HepG2 (cell line): Measurements from ENCODE around the gene WDR83. TPM values are rescaled to one million over a fixed set of nuclear protein-coding genes. Genes with fewer than 3 reads are reported as not detected.

Source experiments
- CEBPG ChIP-seq: IDR thresholded peaks from 2 replicates; pipeline ENCODE4 v1.6.1; 2016
- DR1 ChIP-seq: sonication (generic); formaldehyde crosslinking; IDR thresholded peaks from 2 replicates; pipeline ENCODE4 v1.8.0; 2021; ENCODE audit warnings: mild to moderate bottlenecking, missing genetic modification reagents, inconsistent platforms
- DZIP1 ChIP-seq: sonication (generic); formaldehyde crosslinking; IDR thresholded peaks from 2 replicates; pipeline ENCODE4 v1.5.0; 2020; ENCODE audit warnings: mild to moderate bottlenecking, missing genetic modification reagents
- E2F2 ChIP-seq: sonication (generic); formaldehyde crosslinking; IDR thresholded peaks from 2 replicates; pipeline ENCODE4 v1.4.0; 2020; ENCODE audit warnings: missing genetic modification reagents, borderline replicate concordance
- FOXO1 ChIP-seq: sonication (generic); formaldehyde crosslinking; IDR thresholded peaks from 2 replicates; pipeline ENCODE4 v1.4.0; 2020; ENCODE audit warnings: missing genetic modification reagents
- PAF1 ChIP-seq: IDR thresholded peaks from 2 replicates; pipeline ENCODE4 v1.6.1; 2016; ENCODE audit warnings: missing genetic modification reagents, missing compliant biosample characterization
- RAD21 ChIP-seq: fragments of 450-650 bp; formaldehyde crosslinking; IDR thresholded peaks from 2 replicates; pipeline ENCODE4 v1.5.0; 2020; ENCODE audit warnings: mild to moderate bottlenecking
- TGIF2 ChIP-seq: IDR thresholded peaks from 2 replicates; pipeline ENCODE4 v1.6.1; 2016; ENCODE audit warnings: control low read depth, missing compliant biosample characterization
- ZBTB40 ChIP-seq, 2 experiments: fragments of 450-650 bp in 1 of 2; sonication (generic) in 1 of 2; formaldehyde crosslinking in 1 of 2; IDR thresholded peaks; 2 replicates each; pipeline versions ENCODE4 v1.6.1 to v1.8.0; 2016 to 2022; ENCODE audit warnings: antibody characterized with exemption in 1 of 2, mild to moderate bottlenecking in 1 of 2, missing genetic modification reagents in 1 of 2
- ZNF20 ChIP-seq: sonication (generic); formaldehyde crosslinking; IDR thresholded peaks from 2 replicates; pipeline ENCODE4 v1.4.0; 2020; ENCODE audit warnings: mild to moderate bottlenecking, moderate library complexity, missing genetic modification reagents
- ZNF512 ChIP-seq: sonication (generic); formaldehyde crosslinking; IDR thresholded peaks from 2 replicates; pipeline ENCODE4 v1.4.0; 2020; ENCODE audit warnings: mild to moderate bottlenecking, missing genetic modification reagents
- ZNF567 ChIP-seq: sonication (generic); formaldehyde crosslinking; IDR thresholded peaks from 2 replicates; pipeline ENCODE4 v1.8.1; 2023; ENCODE audit warnings: mild to moderate bottlenecking, missing genetic modification reagents, borderline replicate concordance
- ZNF747 ChIP-seq: sonication (generic); formaldehyde crosslinking; IDR thresholded peaks from 2 replicates; pipeline ENCODE4 v1.8.1; 2023; ENCODE audit warnings: missing genetic modification reagents, mild to moderate bottlenecking, borderline replicate concordance
- ZNF788 ChIP-seq: sonication (generic); formaldehyde crosslinking; IDR thresholded peaks from 2 replicates; pipeline ENCODE4 v1.5.0; 2020; ENCODE audit warnings: mild to moderate bottlenecking, missing genetic modification reagents, borderline replicate concordance
- polyA plus RNA-seq, 8 experiments: library from polyadenylated mRNA; depleted of rRNA in 3 of 8; stranded (reverse) in 7 of 8; unstranded in 1 of 8; fragments of >200 nt; fragmentation: Illumina TruSeq in 4 of 8; extraction: Trizol in 4 of 8; gene quantifications; 2 replicates each; pipeline versions ENCODE4 v1.2.1 to v1.2.3, GENCODE V29; 2011 to 2016; ENCODE audit warnings: low read depth in 4 of 8, missing spikeins in 1 of 8, mixed read lengths in 1 of 8; ENCODE audit not compliant: insufficient read depth in 1 of 8
- total RNA-seq, 5 experiments: library from RNA; depleted of rRNA; stranded (reverse); fragments of >200 nt; fragmentation: Illumina TruSeq; extraction: Trizol; gene quantifications; 2 replicates each; pipeline ENCODE4 v1.2.3, GENCODE V29; 2016; ENCODE audit warnings: low read depth in 1 of 5

Gene WDR83
- total and polyA plus RNA-seq, 2 of the 13 experiments (the other 11 are each of a cell fraction or from before 2014, with no cell fraction given) = 4.5 to 10.7 TPM

GRCh38 chr19:12666265-12667048, at the start of gene WDR83, which contains the start of gene MAN2B1 (continued):
- TF ChIP-seq DZIP1 = no peak
- TF ChIP-seq ZNF567 (CRISPR knock-in tag) = no peak
- TF ChIP-seq DR1 (CRISPR knock-in tag) = no peak
- no peak for TF ChIP-seq FOXO1
- TF ChIP-seq RAD21 (CRISPR knock-in tag) = no peak
- no peak for TF ChIP-seq ZNF512 (CRISPR knock-in tag)
- peak; percentile 23; the same call in 1 of the 2 replicates for TF ChIP-seq ZNF788
- no peak for TF ChIP-seq CEBPG (CRISPR knock-in tag)
- no peak for TF ChIP-seq E2F2 (CRISPR knock-in tag)
- TF ChIP-seq ZNF747 (CRISPR knock-in tag) = peak; percentile 58; the same call in 1 of the 2 replicates
- TF ChIP-seq ZBTB40 (IDR thresholded peaks at IDR 0.05) = no peak
- TF ChIP-seq ZBTB40 (CRISPR knock-in tag; IDR thresholded peaks at IDR 0.05) = 0 out of 2 replicates have a peak, but pooled peaks have one; percentile 36
- TF ChIP-seq TGIF2 (CRISPR knock-in tag) = 0 out of 2 replicates have a peak, but pooled peaks have one; percentile 28
- no peak for TF ChIP-seq ZNF20 (CRISPR knock-in tag)
- no peak for TF ChIP-seq PAF1 (CRISPR knock-in tag)
